H1 (cell line): ENCODE measurements around the gene COX14.

Experiments
- CBX5 ChIP-seq: fragments of 300-800, 300-1000 bp; sonication (generic); IDR thresholded peaks from 2 replicates; pipeline ENCODE4 v1.7.1; 2016; ENCODE audit warnings: antibody characterized with exemption, low read length, low read depth
- JUN ChIP-seq: IDR thresholded peaks from 2 replicates; pipeline ENCODE4 v1.6.1; 2011; ENCODE audit warnings: low read depth, mild to moderate bottlenecking, improper control_type of control experiment, low read length
- PHF8 ChIP-seq: fragments of 200-600 bp; sonication (generic); conservative IDR thresholded peaks from 2 replicates; pipeline ENCODE4 v1.7.1; 2012; ENCODE audit warnings: low read depth, mild to moderate bottlenecking, inconsistent platforms, low read length, moderate library complexity
- POLR2A ChIP-seq, 2 experiments: IDR thresholded peaks; 1 replicate in 1 of 2; 2 replicates in 1 of 2; pipeline ENCODE4 v1.6.1; 2011; ENCODE audit warnings: low read depth in 2 of 2, low read length in 2 of 2, mild to moderate bottlenecking in 2 of 2; ENCODE audit errors: control extremely low read depth in 1 of 2
- RFX5 ChIP-seq: IDR thresholded peaks from 2 replicates; pipeline ENCODE4 v1.6.1; 2011; ENCODE audit warnings: low read depth, low read length, improper control_type of control experiment, borderline replicate concordance
- SP4 ChIP-seq: IDR thresholded peaks from 2 replicates; pipeline ENCODE4 v1.6.1; 2012; ENCODE audit warnings: low read length, inconsistent platforms
- TF ChIP-seq, protein P1 (sequence below), 3 experiments: IDR thresholded peaks; 1 replicate in 2 of 3; 2 replicates in 1 of 3; pipeline versions ENCODE4 v1.5.1 to v1.6.1; 2011; ENCODE audit warnings: low read length in 3 of 3, mild to moderate bottlenecking in 3 of 3, inconsistent platforms in 2 of 3, low read depth in 1 of 3, moderate library complexity in 1 of 3; ENCODE audit not compliant: insufficient read depth in 1 of 3; ENCODE audit errors: control extremely low read depth in 1 of 3

GRCh38 chr12:50102131-50102531 is 9.9 kb upstream of the COX14 start:
- TF ChIP-seq JUN, result no peak
- TF ChIP-seq RFX5, result no peak
- TF ChIP-seq, protein P1, sequence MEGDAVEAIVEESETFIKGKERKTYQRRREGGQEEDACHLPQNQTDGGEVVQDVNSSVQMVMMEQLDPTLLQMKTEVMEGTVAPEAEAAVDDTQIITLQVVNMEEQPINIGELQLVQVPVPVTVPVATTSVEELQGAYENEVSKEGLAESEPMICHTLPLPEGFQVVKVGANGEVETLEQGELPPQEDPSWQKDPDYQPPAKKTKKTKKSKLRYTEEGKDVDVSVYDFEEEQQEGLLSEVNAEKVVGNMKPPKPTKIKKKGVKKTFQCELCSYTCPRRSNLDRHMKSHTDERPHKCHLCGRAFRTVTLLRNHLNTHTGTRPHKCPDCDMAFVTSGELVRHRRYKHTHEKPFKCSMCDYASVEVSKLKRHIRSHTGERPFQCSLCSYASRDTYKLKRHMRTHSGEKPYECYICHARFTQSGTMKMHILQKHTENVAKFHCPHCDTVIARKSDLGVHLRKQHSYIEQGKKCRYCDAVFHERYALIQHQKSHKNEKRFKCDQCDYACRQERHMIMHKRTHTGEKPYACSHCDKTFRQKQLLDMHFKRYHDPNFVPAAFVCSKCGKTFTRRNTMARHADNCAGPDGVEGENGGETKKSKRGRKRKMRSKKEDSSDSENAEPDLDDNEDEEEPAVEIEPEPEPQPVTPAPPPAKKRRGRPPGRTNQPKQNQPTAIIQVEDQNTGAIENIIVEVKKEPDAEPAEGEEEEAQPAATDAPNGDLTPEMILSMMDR (IDR thresholded peaks at IDR 0.05; ENCODE audit: control extremely low read depth in 1 of 3, insufficient read depth in 1 of 3, low read depth in 1 of 3, low read length in 3 of 3), result no peak
- no peak for TF ChIP-seq POLR2A (IDR thresholded peaks at IDR 0.05; ENCODE audit: control extremely low read depth in 1 of 2, low read depth in 2 of 2, low read length in 2 of 2)
- no peak for TF ChIP-seq PHF8
- no peak for TF ChIP-seq SP4
- TF ChIP-seq CBX5, result no peak
